Mucosa of rectum (tissue), 2 donors: Measurements from ENCODE around the gene VAV3.

Experiments
- H3K27ac ChIP-seq, 2 donors: one replicate each; pipeline ENCODE4 v1.7.0; 2013; ENCODE audit warnings: inconsistent platforms in 2 of 2, low read depth in 2 of 2, low read length in 2 of 2
- H3K27me3 ChIP-seq, 2 donors: one replicate each; pipeline ENCODE4 v1.7.0; 2013; ENCODE audit warnings: low read length in 2 of 2; ENCODE audit not compliant: control insufficient read depth in 2 of 2, insufficient read depth in 2 of 2
- H3K36me3 ChIP-seq, 2 donors: one replicate each; pipeline ENCODE4 v1.7.0; 2013; ENCODE audit warnings: low read length in 2 of 2; ENCODE audit not compliant: control insufficient read depth in 2 of 2, insufficient read depth in 2 of 2
- H3K4me1 ChIP-seq, 2 donors: one replicate each; pipeline ENCODE4 v1.7.0; 2013; ENCODE audit warnings: low read length in 2 of 2, mild to moderate bottlenecking in 1 of 2; ENCODE audit not compliant: control insufficient read depth in 2 of 2, insufficient read depth in 2 of 2
- H3K4me3 ChIP-seq, 2 donors: one replicate each; pipeline ENCODE4 v1.7.0; 2013; ENCODE audit warnings: low read length in 2 of 2
- H3K9ac ChIP-seq, 2 donors: one replicate each; pipeline ENCODE4 v1.7.0; 2013; ENCODE audit warnings: low read length in 2 of 2, low read depth in 1 of 2, mild to moderate bottlenecking in 1 of 2
- H3K9me3 ChIP-seq, 2 donors: one replicate each; pipeline ENCODE4 v1.7.0; 2013; ENCODE audit warnings: low read length in 2 of 2; ENCODE audit not compliant: control insufficient read depth in 2 of 2
- donor health status: healthy.
- donor health status: Normal muscosa, but diverticular disease.

The VAV3 gene

GRCh38 chr1:107687849-107688753 lies 276.9 kb downstream of the VAV3 start:
- Histone ChIP-seq H3K4me1 (peaks cover 0 to 8% of the 10 kb centered on the region in 2 donors), H3K27ac (peak overlapping the region; percentile 13 to 82), H3K9ac (peak overlapping the region; percentile 18 to 80), H3K27me3 (no peaks in the 10 kb centered on the region), H3K9me3 (no peaks in the 10 kb centered on the region), H3K36me3 (no peaks in the 10 kb centered on the region), H3K4me3 (peak overlapping the region; percentile 70 to 75)

- Histone ChIP-seq H3K36me3 (no peaks in the 10 kb centered on the region), H3K4me1 (peaks cover 0 to 13% of the 10 kb centered on the region in 2 donors), H3K4me3 (peak overlapping the region; percentile 32 to 48), H3K27ac (peak overlapping the region; percentile 83 to 89), H3K9me3 (no peaks in the 10 kb centered on the region), H3K9ac (no peak overlapping the region), H3K27me3 (no peaks in the 10 kb centered on the region)
These were observed 281.3 kb downstream of the VAV3 start for GRCh38 chr1:107683683-107684082.

- H3K4me1 ChIP-seq, result peaks cover 0 to 14% of the 10 kb centered on the region in 2 donors
- H3K27ac ChIP-seq, result peak overlapping the region; percentile 83 to 89
- no peaks in the 10 kb centered on the region for H3K27me3 ChIP-seq
- H3K9ac ChIP-seq, result peak overlapping the region in 1 of 2 donors; percentile 54
- no peaks in the 10 kb centered on the region for H3K36me3 ChIP-seq
- H3K9me3 ChIP-seq, result no peaks in the 10 kb centered on the region
- peak overlapping the region; percentile 38 to 58 for H3K4me3 ChIP-seq
These were observed 281.8 kb downstream of the VAV3 start for GRCh38 chr1:107683191-107683657.

GRCh38 chr1:107682467-107682866 lies 282.5 kb downstream of the VAV3 start:
- H3K9ac ChIP-seq, result peak overlapping the region in 1 of 2 donors; percentile 54
- H3K4me3 ChIP-seq, result peak overlapping the region; percentile 38 to 58
- H3K4me1 ChIP-seq, result peaks cover 0 to 19% of the 10 kb centered on the region in 2 donors
- no peaks in the 10 kb centered on the region for H3K27me3 ChIP-seq
- no peaks in the 10 kb centered on the region for H3K9me3 ChIP-seq
- peak overlapping the region; percentile 83 to 89 for H3K27ac ChIP-seq
- no peaks in the 10 kb centered on the region for H3K36me3 ChIP-seq

GRCh38 chr1:107681001-107681479 lies 283.9 kb downstream of the VAV3 start:
- Histone ChIP-seq H3K9ac (no peak overlapping the region), H3K4me1 (peaks cover 0 to 19% of the 10 kb centered on the region in 2 donors), H3K9me3 (no peaks in the 10 kb centered on the region), H3K27me3 (no peaks in the 10 kb centered on the region), H3K36me3 (no peaks in the 10 kb centered on the region), H3K27ac (peak overlapping the region; percentile 83 to 89), H3K4me3 (peak overlapping the region in 1 of 2 donors; percentile 23)

GRCh38 chr1:107680579-107680985 lies 284.4 kb downstream of the VAV3 start:
- peak overlapping the region; percentile 83 to 89 for H3K27ac ChIP-seq
- H3K4me3 ChIP-seq, result peak overlapping the region; percentile 12 to 23
- H3K36me3 ChIP-seq, result no peaks in the 10 kb centered on the region
- H3K9me3 ChIP-seq, result no peaks in the 10 kb centered on the region
- peak overlapping the region in 1 of 2 donors; percentile 16 for H3K9ac ChIP-seq
- no peaks in the 10 kb centered on the region for H3K27me3 ChIP-seq
- peaks cover 0 to 19% of the 10 kb centered on the region in 2 donors for H3K4me1 ChIP-seq

GRCh38 chr1:107679411-107679953 lies 285.5 kb downstream of the VAV3 start:
- Histone ChIP-seq H3K4me3 (no peak overlapping the region), H3K9ac (peak overlapping the region in 1 of 2 donors; percentile 23), H3K36me3 (peaks cover 2 to 4% of the 10 kb centered on the region in 2 donors), H3K4me1 (peaks cover 0 to 19% of the 10 kb centered on the region in 2 donors), H3K27me3 (no peaks in the 10 kb centered on the region), H3K27ac (peak overlapping the region in 1 of 2 donors; percentile 89), H3K9me3 (peaks cover 0 to 2% of the 10 kb centered on the region in 2 donors)

- Histone ChIP-seq H3K36me3 (peaks cover 4 to 8% of the 10 kb centered on the region in 2 donors), H3K9ac (peak overlapping the region in 1 of 2 donors; percentile 23), H3K27ac (peak overlapping the region in 1 of 2 donors; percentile 89), H3K4me1 (peaks cover 0 to 16% of the 10 kb centered on the region in 2 donors), H3K4me3 (no peak overlapping the region), H3K27me3 (no peaks in the 10 kb centered on the region), H3K9me3 (peaks cover 0 to 2% of the 10 kb centered on the region in 2 donors)
These were observed 286.0 kb downstream of the VAV3 start for GRCh38 chr1:107678993-107679392.

GRCh38 chr1:107677697-107678096 lies 287.3 kb downstream of the VAV3 start:
- no peaks in the 10 kb centered on the region for H3K27me3 ChIP-seq
- no peak overlapping the region for H3K4me3 ChIP-seq
- H3K36me3 ChIP-seq, result peaks cover 4 to 8% of the 10 kb centered on the region in 2 donors
- H3K9me3 ChIP-seq, result peaks cover 0 to 2% of the 10 kb centered on the region in 2 donors
- peaks cover 0 to 16% of the 10 kb centered on the region in 2 donors for H3K4me1 ChIP-seq
- no peak overlapping the region for H3K27ac ChIP-seq
- peak overlapping the region in 1 of 2 donors; percentile 52 for H3K9ac ChIP-seq

GRCh38 chr1:107674486-107674885 lies 290.5 kb downstream of the VAV3 start:
- no peak overlapping the region for H3K27ac ChIP-seq
- no peak overlapping the region for H3K4me3 ChIP-seq
- no peaks in the 10 kb centered on the region for H3K27me3 ChIP-seq
- peaks cover 9 to 33% of the 10 kb centered on the region in 2 donors for H3K4me1 ChIP-seq
- peaks cover 0 to 2% of the 10 kb centered on the region in 2 donors for H3K9me3 ChIP-seq
- H3K36me3 ChIP-seq, result peaks cover 4 to 8% of the 10 kb centered on the region in 2 donors
- H3K9ac ChIP-seq, result no peak overlapping the region
